HG03558 (cell line): ENCODE measurements around the gene NFIC.
"Not testable (repeated sequence)": the region's sequence is repeated elsewhere in the genome, so short reads cannot be mapped to it uniquely, and the experiment has no call there.

Experiments
- ATAC-seq: cut with Tn5 transposase; IDR thresholded peaks from one replicate; pipeline ENCODE4 v1.9.1; 2021; ENCODE audit warnings: moderate number of reproducible peaks; ENCODE audit not compliant: unreplicated experiment; ENCODE audit errors: extremely low read depth

NFIC gene

GRCh38 chr19:3411636-3412035 is 45.3 kb downstream of the NFIC start:
- no peak for ATAC-seq

- no peak for ATAC-seq
Observed at GRCh38 chr19:3412066-3412465, 45.7 kb downstream of the NFIC start.

DNA sequence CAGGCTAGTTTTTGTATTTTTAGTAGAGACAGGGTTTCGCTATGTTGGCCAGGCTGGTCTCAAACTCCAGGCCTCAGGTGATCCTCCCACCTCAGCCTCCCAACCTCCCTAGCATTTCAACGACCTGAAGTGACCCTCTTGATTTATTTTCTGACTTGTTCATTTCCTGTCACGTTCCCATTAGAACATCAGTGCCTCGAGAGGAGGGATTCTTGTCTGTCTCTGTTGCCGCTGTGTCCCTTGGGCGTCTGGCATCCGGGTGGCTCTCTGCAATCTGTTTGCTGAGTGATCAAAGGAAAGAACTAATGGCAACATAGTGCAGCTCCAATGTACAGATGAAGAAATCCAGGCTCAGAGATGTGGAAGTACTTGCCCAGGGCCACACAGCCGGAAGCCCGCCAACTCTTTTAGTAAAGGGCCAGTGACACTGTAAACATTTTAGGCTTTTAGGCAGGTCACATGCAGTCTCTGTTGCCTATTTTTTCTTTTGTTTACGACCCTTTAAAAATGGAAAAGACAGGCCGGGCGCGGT is 47.5 kb downstream of the NFIC start:
- no peak for ATAC-seq

- no peak for ATAC-seq
Observed at GRCh38 chr19:3415695-3416094, 49.3 kb downstream of the NFIC start.

DNA sequence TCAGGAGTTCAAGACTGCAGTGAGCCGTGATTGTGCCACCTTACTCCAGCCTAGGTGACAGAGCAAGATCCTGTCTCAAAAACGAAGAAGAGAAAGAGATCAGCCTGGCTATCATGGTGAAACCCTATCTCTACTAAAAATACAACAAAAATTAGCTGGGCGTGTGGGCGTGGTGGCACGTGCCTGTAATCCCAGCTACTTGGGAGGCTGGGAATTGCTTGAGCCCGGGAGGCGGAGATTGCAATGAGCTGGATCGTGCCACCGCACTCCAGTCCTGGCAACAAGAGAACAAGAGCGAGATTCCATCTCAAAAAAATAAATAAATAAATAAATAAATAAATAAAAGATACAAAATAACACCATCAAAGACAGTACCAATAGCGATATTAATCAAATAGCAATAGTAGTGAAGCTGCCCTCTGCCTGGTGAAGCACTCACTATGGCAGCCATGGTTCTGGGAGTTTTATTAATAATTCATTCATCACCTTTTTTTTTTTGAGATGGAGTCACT is 53.9 kb downstream of the NFIC start:
- no peak for ATAC-seq

- no peak for ATAC-seq
Observed at GRCh38 chr19:3420909-3421619, 54.7 kb downstream of the NFIC start.

DNA sequence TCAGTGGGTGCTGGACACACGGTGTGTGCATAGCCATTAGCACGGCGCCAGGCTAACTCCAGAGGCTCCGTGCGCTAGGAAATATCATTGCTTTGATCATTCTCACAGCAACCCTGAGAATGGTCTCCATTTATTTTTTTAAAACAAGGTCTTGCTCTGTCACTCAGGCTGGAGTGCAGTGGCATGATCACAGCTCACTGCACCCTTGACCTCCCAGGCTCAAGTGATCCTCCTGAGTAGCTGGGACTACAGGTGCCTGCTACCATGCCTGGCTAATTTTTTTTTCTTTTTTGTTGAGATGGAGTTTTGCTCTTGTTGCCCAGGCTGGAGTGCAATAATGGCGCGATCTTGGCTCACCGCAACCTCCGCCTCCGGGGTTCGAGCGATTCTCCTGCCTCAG is 55.3 kb downstream of the NFIC start:
- ATAC-seq, result not testable (repeated sequence)

DNA sequence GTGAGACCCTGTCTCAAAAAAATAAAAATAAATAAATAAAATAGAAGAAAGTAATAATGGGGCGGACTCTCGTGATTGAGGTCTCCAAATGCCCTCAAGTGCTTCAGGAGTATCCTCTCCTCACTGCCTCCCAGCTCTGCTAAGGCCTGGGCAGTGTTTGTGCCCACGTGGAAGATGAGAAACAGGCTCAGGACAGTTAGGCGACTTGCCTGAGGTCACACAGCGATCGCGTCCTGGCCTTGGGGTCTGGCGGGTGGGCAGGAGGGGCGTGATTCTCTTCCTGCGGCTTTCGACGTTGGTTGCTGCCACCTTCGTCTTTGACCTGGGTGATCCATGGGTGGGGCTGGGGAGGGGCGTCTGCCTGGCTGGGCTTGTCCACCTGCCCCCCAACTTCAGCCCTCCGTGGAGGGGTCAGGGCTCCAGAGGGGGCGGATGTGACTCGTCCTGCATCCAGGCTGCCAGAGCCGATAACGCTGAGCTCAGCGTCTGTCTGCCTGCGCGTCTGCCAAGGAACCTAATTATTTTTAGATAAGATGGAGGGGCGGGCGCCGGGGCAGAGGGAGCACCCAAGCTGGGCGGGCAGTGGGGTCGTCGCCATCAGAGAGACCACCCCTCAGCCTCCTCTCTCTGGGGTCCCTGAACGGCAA is 56.9 kb downstream of the NFIC start:
- no peak for ATAC-seq

- ATAC-seq, result no peak
Observed at GRCh38 chr19:3426433-3426832, 60.0 kb downstream of the NFIC start.

DNA sequence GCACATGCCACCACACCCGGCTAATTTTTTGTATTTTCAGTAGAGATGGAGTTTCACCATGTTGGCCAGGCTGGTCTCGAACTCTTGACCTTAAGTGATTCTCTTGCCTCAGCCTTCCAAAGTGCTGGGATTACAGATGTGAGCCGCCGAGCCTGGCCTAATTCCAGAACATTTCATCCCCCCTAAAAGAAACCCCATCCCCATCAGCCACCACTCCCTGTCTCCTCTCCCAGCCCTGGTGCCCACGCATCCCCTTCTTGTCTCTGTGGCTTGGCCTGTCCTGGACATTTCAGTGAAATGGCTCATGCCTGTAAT is 63.9 kb downstream of the NFIC start:
- ATAC-seq, result not testable (repeated sequence)

DNA sequence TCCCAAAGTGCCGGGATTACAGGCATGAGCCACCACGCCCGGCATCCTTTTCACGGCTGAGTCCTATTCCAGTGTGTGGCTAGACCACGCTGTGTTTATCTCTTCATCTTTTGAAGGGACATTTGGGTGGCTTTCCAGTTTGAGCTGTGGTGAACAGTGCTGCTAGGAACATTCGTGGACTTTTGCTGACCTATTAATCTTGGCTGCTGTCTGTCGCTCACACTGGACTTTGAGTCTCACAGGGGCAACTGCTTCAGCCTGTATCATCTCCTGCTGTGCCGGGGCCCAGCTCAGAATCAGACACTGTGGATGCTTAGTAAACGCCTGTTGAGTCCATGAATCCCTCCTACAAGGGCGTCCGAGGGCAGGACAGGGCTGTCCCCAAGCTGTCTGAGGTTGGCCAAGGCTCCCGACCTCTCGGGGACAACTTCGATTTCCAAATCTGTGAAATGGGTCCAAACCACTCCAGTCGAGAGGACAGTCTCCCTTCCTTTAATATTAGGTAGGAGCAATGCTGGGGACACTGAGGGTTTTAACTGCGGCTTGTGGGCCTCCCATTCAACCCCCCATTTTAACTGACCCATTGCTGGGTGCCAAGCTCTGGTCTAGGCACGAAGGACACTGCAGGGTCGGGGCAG is 65.5 kb downstream of the NFIC start:
- ATAC-seq, result no peak

- ATAC-seq, result no peak
Observed at GRCh38 chr19:3433313-3433712, 66.9 kb downstream of the NFIC start.

- ATAC-seq, result no peak
Observed at GRCh38 chr19:3433805-3434540, 67.6 kb downstream of the NFIC start.

- peak; percentile 54 for ATAC-seq
Observed at GRCh38 chr19:3434630-3435553, 68.5 kb downstream of the NFIC start.

DNA sequence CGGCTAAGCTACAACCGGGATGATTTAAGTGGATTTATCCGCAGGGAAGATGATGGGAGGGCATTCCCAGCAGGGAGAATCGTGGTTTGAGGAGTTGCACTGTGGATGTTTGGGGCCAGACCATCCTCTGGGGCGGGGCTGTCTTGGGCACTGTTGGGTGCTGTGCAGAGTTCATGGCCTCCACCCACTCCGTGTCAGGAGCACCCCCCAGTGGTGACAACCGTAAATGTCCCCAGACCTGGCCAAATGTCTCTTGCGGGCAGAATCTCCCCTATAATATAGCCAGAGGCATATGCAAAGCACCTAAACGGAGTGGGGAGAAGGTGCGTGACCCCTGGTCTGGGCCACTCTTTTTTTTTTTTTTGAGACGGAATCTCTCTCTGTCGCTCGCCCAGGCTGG is 73.7 kb downstream of the NFIC start:
- ATAC-seq, result no peak

- ATAC-seq, result no peak
Observed at GRCh38 chr19:3441089-3441985, 75.0 kb downstream of the NFIC start.

DNA sequence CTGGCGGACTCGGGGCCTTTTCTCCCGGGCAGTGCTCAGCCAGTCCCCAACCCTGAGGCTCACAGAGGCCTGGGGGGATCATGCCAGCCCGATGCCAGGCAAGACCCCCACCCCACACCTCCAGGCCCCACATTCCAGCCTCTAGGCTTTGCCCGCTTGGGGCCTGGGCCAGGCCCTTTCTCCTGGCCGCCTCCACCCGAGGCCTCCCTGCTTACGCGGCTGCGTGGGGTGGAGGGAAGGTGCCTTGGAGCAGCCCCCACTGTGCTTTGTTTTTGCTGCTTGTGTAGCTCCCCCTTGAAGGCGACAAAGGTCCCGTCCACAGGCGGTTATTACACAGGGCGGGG is 75.6 kb downstream of the NFIC start:
- ATAC-seq, result no peak

GRCh38 chr19:3442487-3443071 is 76.2 kb downstream of the NFIC start:
- no peak for ATAC-seq
